Measurements from ENCODE around the gene PTRH1. TPM values are rescaled to one million over a fixed set of nuclear protein-coding genes. Genes with fewer than 3 reads are reported as not detected.

Gene PTRH1
- total RNA-seq, 1 donor from 2014 or later, result 10.1 TPM

- H3K36me3 Mint-ChIP-seq (ENCODE audit: unreplicated experiment), result peaks cover 5% of the 10 kb centered on the region
- peaks cover 13% of the 10 kb centered on the region for H3K4me1 Mint-ChIP-seq (ENCODE audit: low read depth, unreplicated experiment)
- H3K27ac Mint-ChIP-seq (ENCODE audit: unreplicated experiment), result no peak overlapping the region
- peaks cover 9% of the 10 kb centered on the region for H3K9me3 Mint-ChIP-seq (ENCODE audit: unreplicated experiment)
- H3K27me3 Mint-ChIP-seq (ENCODE audit: unreplicated experiment), result peaks cover 10% of the 10 kb centered on the region
- DNase-seq, result no peak
- H3K4me3 Mint-ChIP-seq (ENCODE audit: unreplicated experiment), result no peak overlapping the region
- TF ChIP-seq CTCF (IDR thresholded peaks at IDR 0.05; ENCODE audit: partially characterized antibody, unreplicated experiment), result no peak
Observed at GRCh38 chr9:127705577-127706379, 9.7 kb downstream of the PTRH1 start.

- no peak for TF ChIP-seq CTCF (IDR thresholded peaks at IDR 0.05; ENCODE audit: partially characterized antibody, unreplicated experiment)
- peaks cover 5% of the 10 kb centered on the region for H3K36me3 Mint-ChIP-seq (ENCODE audit: unreplicated experiment)
- H3K9me3 Mint-ChIP-seq (ENCODE audit: unreplicated experiment), result peaks cover 8% of the 10 kb centered on the region
- DNase-seq, result no peak
- no peak overlapping the region for H3K27ac Mint-ChIP-seq (ENCODE audit: unreplicated experiment)
- peaks cover 3% of the 10 kb centered on the region for H3K27me3 Mint-ChIP-seq (ENCODE audit: unreplicated experiment)
- H3K4me3 Mint-ChIP-seq (ENCODE audit: unreplicated experiment), result no peak overlapping the region
- H3K4me1 Mint-ChIP-seq (ENCODE audit: low read depth, unreplicated experiment), result peaks cover 12% of the 10 kb centered on the region
Observed at GRCh38 chr9:127703289-127703946, 12.0 kb downstream of the PTRH1 start.

GRCh38 chr9:127700594-127701255 is 14.7 kb downstream of the PTRH1 start:
- Mint-ChIP-seq H3K36me3 (ENCODE audit: unreplicated experiment) (peaks cover 5% of the 10 kb centered on the region), H3K27me3 (ENCODE audit: unreplicated experiment) (peaks cover 6% of the 10 kb centered on the region), H3K4me3 (ENCODE audit: unreplicated experiment) (no peak overlapping the region), H3K9me3 (ENCODE audit: unreplicated experiment) (peaks cover 12% of the 10 kb centered on the region), H3K4me1 (ENCODE audit: low read depth, unreplicated experiment) (peaks cover 11% of the 10 kb centered on the region), H3K27ac (ENCODE audit: unreplicated experiment) (no peak overlapping the region)
- no peak for DNase-seq
- TF ChIP-seq CTCF (IDR thresholded peaks at IDR 0.05; ENCODE audit: partially characterized antibody, unreplicated experiment), result no peak

GRCh38 chr9:127700140-127700539 is 15.3 kb downstream of the PTRH1 start:
- Mint-ChIP-seq H3K27ac (ENCODE audit: unreplicated experiment) (no peak overlapping the region), H3K27me3 (ENCODE audit: unreplicated experiment) (peaks cover 6% of the 10 kb centered on the region), H3K4me1 (ENCODE audit: low read depth, unreplicated experiment) (peaks cover 9% of the 10 kb centered on the region), H3K9me3 (ENCODE audit: unreplicated experiment) (peaks cover 12% of the 10 kb centered on the region), H3K4me3 (ENCODE audit: unreplicated experiment) (no peak overlapping the region), H3K36me3 (ENCODE audit: unreplicated experiment) (peaks cover 5% of the 10 kb centered on the region)
- no peak for TF ChIP-seq CTCF (IDR thresholded peaks at IDR 0.05; ENCODE audit: partially characterized antibody, unreplicated experiment)
- no peak for DNase-seq
